GM18499 (cell line): ENCODE data around the gene TTLL1.
"Not testable (repeated sequence)": the region's sequence is repeated elsewhere in the genome, so short reads cannot be mapped to it uniquely, and the experiment has no call there.

Source experiments
- ATAC-seq: cut with Tn5 transposase; IDR thresholded peaks from one replicate; pipeline ENCODE4 v1.9.1; 2021; ENCODE audit warnings: moderate number of reproducible peaks; ENCODE audit not compliant: insufficient read depth, unreplicated experiment

TTLL1 gene

GRCh38 chr22:43110927-43111623, 21.9 kb upstream of the TTLL1 start:
- no peak for ATAC-seq

- no peak for ATAC-seq
Measured at GRCh38 chr22:43110444-43110926, 21.3 kb upstream of the TTLL1 start, which contains the start of gene BIK. Gene BIK (plus strand): TSS chr22:43110750. CDS start chr22:43124023, 13,273 bp downstream.

- no peak for ATAC-seq
Measured at GRCh38 chr22:43109921-43110443, 20.8 kb upstream of the TTLL1 start.

DNA sequence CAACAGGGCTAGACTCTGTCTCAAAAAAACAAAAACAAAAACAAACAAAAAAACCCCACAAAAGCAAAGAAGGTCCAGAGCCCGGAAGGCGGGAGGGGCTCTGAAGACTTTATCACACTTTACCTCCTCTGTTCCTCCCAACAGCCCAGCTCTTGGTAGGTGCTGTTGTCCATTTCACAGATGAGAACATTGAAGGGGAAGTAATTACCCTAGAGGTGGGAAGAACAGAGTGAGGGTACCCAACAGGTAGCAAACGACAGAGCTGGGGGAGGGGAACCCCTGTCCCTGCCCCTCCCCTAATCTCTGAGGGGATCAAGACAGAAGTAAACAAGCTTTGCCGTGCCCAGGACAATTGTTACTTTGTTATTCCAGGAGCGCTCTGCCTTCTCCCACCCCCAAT, 20.3 kb upstream of the TTLL1 start:
- ATAC-seq = no peak

DNA sequence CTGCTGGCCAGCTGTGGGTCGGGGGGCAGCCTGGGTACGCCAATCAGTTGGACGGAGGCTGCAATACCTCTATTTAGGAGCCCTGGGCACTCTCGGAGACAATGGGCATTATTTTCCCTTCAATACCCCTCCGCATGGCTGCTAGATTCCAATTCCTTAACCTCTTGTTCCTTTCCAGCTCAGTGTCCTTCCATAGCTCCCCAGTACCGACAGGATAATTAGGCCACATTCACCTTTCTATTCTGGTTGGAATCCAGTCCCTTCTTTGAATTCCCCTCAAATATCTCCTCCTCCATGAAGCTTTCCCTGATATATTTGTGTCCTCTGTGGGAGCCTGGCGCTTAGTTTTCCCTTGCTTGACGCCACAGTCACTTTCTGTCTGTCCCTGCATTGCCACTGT, 17.1 kb upstream of the TTLL1 start:
- no peak for ATAC-seq

GRCh38 chr22:43104950-43105349, 15.8 kb upstream of the TTLL1 start:
- ATAC-seq = not testable (repeated sequence)

- not testable (repeated sequence) for ATAC-seq
Measured at GRCh38 chr22:43104056-43104625, 14.9 kb upstream of the TTLL1 start.

DNA sequence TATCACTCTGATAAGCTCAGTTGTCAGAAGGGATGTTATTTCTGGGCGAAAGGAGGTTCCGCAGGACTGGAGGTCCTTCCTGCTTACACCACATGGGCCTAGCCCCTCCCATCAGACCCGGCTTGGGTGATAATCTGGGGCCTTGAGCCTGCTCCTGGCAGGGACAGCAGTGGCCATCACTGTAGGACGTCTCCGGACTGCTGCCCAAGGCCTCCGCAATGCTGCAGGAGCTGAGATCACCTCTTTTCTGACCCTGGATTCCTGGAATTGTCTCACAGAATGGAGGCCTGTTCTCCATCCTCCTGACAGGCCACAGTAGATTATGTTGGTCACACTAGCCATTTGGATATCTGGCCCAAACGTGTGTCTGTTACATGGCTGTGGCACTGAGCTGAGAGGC, 12.1 kb upstream of the TTLL1 start:
- no peak for ATAC-seq

- no peak for ATAC-seq
Measured at GRCh38 chr22:43100225-43100624, 11.0 kb upstream of the TTLL1 start.

- no peak for ATAC-seq
Measured at GRCh38 chr22:43099095-43099494, 9.9 kb upstream of the TTLL1 start.

GRCh38 chr22:43098356-43098755, 9.2 kb upstream of the TTLL1 start:
- ATAC-seq = no peak

- ATAC-seq = no peak
Measured at GRCh38 chr22:43096420-43096819, 7.2 kb upstream of the TTLL1 start.

GRCh38 chr22:43094551-43094950, 5.4 kb upstream of the TTLL1 start:
- ATAC-seq = no peak

GRCh38 chr22:43094085-43094484, 4.9 kb upstream of the TTLL1 start:
- ATAC-seq = no peak

DNA sequence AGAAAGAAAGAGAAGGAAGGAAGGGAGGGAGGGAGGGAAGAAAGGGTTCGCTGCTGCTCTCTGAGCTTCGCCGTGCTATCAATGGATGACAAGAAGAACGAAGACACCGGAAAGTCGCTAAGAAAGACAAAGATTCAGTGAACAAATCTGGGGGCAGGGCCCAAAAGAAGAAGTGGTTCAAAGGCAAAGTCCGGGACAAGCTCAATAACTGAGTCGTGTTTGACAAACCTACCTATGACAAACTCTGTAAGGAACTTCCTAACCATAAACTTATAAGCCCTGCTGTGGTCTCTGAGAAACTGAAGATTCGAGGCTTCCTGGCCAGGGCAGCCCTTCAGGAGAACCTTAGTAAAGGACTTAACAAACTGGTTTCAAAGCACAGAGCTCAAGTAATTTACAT, 2.9 kb upstream of the TTLL1 start:
- ATAC-seq = no peak

DNA sequence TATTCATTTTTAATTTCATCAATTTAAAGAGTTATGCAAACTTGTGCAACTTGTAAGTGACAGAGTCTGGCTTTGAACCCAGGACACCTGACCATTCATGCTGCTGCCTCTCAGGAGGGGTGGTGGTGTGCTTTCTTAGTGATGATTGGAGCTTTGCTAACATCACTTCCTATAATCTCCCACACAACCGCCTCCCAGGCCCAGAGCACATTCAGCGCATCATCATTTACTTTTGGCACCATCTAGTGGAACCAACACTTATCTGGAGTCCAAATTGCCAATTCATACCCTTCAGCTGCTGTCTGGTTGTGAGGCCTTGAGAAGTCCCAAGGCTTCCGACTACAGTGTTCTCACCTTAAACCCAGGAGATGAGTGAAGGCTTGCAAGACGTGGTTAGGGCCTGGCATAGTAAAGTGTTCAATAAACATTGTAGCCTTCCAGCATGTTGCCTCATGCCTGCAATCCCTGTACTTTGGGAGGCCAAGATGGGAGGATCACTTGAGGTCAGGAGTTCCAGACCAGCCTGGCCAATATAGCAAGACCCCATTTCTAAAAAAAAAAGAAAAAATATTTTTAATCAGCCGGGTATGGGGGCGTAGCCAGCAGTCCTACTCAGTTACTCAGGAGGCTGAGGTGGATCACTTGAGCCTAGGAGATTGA, 1.1 kb upstream of the TTLL1 start:
- ATAC-seq = no peak

- no peak for ATAC-seq
Measured at GRCh38 chr22:43088627-43088983, 586 bp downstream of the TTLL1 start.

DNA sequence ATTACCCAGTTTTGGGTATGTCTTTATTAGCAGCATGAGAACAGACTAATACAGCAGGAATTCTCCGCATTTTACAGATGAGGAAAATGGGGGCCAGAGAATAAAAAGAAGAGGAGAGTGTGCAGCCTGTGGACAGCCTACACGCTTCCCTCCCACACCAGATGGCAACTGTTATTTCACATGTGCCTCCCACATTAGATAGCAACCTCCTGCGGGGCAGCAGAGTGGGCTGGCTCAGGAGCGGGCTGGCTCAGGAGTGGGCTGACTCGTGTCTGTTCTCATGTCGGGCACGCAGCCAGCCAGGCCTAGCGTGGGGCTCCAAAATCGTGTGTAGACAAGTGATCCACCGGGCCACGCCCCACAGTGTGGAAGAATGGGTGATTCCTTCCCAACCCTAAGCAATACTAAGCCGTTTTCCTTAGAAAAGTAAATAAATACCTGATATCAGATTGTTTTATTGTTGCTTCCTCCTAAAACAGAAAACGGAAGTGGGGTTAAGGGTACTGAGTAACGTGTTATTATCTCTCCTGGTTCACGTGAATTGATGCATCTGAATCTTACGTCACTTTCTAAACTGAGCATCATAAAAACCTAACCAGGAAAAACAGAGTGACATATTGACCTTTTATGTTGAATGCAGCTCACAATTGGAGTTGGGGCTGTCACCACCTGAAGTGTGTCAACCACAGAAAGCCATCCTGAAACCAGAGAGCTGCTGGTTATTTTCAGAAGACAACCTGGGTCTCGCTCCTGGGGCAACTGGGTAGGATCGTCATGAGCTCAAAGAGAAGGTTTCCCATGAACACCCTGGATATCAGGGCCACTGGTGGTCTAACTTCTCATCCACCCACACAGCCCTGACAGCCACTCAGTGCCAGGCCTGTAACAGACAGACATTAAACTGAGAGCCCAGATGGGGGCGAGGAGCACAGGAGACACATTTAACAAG, 3.3 kb downstream of the TTLL1 start:
- no peak for ATAC-seq

GRCh38 chr22:43081968-43082367, 7.2 kb downstream of the TTLL1 start:
- no peak for ATAC-seq

DNA sequence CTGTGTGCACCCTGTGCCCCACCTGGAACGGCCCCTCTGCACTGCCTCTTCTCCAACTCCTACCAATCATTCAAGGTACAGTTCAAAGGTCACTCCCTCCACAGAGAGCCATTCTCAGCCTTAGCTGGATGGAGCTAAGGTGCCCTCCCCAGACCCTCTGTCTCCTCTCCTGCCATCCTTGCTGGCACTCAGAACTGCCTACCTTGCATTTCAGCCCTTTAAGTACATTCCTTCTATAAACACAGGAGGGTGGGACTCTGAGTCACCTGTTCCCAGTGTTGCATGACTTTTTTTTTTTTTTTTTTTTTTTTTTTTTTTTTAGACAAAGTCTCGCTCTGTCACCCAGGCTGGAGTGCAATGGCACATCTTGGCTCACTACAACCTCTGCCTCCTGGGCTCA, 8.6 kb downstream of the TTLL1 start:
- ATAC-seq = no peak
